SU-DHL-6 (cell line): Measurements from ENCODE around the gene NECAB2.
"Not testable (repeated sequence)": the region's sequence is repeated elsewhere in the genome, so short reads cannot be mapped to it uniquely, and the experiment has no call there.

Experiments used
- CTCF ChIP-seq: fragments of 200-600 bp; sonication (generic); IDR thresholded peaks from one replicate; pipeline ENCODE4 v1.5.1; 2017; ENCODE audit warnings: antibody characterized with exemption, mild to moderate bottlenecking, low read length, moderate library complexity; ENCODE audit not compliant: insufficient read depth, poor library complexity, severe bottlenecking
- EZH2phosphoT487 ChIP-seq: fragments of 200-600 bp; sonication (generic), shearing (Covaris generic); conservative IDR thresholded peaks from 2 replicates; pipeline ENCODE4 v1.6.1; 2018; ENCODE audit warnings: mild to moderate bottlenecking, antibody characterized with exemption, low read length, moderate library complexity, mixed read lengths

GRCh38 chr16:83941546-83941945, 26.5 kb upstream of the NECAB2 start:
- not testable (repeated sequence) for TF ChIP-seq CTCF, EZH2phosphoT487
